ENCODE measurements around the gene KATNIP. TPM values are rescaled to one million over a fixed set of nuclear protein-coding genes. Genes with fewer than 3 reads are reported as not detected.

Gene KATNIP
- 32.6 TPM for total RNA-seq

DNA sequence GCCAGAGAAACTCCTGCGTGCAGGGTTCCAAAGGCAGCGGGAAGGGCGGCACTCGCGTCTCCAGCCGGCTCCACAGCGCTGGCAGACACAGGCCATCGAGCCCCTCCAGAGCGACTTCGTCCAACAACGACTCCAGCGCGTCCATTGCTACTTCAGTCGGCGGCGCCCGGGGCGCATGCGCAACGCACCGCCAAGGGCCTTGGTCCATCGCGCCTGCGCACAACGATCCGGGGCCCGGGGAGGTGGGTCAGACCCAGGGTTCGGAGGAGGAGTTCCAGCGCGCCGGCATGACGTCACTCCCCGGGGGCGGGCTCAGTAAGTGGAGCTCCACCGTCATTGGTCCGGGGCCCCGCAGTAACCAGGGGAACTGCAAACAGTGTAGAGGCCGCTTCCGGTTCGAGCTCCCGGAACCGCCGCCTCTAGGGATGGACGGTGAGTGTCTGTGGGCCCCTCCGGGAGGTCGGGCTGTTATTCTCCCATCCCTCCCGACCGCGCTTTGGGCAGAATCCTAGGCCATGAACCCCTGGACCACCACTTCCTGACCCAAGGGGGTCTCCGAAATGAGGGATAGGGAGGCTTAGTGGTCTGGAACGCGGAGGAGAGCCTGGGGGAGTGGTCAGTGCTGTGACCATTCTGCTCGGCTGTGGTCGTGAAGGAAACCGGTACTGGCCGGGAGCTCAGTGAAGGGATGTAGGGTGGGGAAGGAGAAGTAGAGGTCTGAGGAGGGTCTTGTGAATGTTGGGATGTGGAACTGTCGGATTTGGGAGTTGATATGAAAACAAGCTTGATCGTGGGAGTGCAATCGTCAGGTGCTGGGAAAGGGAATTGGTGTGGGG is at the start of gene KATNIP, which contains the start of gene GTF3C1:
Gene KATNIP, plus strand, starts transcription at position 399 of the 836 bp plus-strand sequence. Its CDS starts 27 bp downstream, at position 426.
Gene GTF3C1, minus strand, starts transcription at position 168 of the 836 bp plus-strand sequence. Its CDS starts 23 bp downstream, at position 145.
- DNase-seq, result peak; percentile 100

DNA sequence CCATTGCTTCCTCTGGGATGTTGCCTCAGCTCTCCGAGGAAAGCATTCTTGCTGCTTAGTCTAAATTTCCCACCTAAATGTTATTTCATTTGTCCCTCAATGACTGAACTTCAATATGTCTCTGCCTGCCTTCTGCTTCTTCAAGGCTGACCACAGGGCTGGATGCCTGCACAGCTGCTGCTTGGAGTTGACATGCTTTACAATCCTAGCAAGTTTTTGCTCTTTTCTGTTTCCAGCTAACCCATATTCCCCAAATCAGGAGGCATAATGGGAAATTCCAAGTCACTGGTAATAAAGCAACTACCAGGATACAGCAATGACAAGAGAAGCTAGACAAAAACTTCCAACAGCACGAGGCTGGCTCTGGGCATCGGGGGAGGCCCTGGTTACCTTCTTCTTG is 49.1 kb upstream of the KATNIP start:
- no peak for DNase-seq

DNA sequence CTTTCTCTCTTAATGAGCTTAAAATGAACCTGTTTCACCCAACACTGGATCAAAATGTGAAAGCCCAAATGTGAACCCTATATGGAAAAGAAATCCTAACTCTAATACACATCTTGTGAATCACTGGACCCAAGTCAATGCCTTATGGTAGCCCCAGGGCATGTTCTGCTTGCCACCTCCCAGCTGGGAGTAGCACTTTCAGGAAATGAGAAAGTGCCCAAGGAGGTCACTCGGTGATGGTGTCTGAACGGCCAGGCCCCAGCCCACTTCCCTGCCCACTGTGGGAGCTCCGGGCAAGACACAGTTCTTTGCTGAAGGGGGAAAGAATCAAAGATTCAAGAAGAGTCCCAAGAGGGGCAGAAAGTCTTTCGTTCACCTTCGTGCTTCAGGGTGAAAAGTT is 46.3 kb upstream of the KATNIP start:
- DNase-seq, result no peak

DNA sequence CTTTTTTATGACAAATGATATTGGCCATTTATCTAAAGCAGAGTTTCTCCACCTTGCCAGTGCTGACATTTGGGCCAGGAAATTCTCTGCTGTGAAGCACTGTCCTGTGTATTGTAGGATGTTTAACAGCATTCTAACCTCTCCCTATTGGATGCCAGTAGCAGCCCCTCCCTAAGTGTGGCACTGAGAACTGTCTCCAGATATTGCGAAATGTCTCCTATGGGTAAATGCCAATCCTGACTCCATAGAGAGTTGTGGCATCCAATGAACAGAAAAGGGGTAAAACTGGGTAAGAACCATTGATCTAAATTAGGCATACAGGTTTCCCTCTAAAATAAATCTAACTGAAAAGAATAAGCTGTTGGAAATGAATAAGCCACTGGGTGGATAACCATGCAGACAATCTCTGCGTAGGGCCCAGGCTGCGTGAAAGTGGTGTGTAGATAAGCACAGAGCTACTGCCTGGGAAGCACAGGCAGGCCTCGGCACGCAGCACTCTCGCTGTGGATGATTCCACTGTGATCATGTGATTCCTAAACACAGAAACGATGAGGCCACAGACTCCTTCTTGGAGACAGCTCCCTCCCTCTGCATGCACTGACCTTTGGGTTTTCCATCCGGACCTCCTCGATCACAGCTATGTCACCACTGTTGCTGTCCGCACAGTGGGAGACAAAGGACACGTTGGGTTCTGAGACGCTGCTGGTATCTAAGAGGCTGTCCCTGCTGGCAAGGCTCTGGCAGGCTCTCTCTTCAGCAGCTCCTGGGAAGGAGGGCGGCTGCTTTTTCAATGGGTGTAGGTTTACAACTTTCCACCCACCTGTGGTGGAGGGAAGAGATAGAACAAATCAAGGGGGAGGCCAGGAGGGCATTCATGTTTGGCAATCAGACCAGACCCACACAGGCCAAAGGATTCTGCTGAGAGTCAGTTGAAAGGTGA is 44.4 kb upstream of the KATNIP start:
- no peak for DNase-seq

DNA sequence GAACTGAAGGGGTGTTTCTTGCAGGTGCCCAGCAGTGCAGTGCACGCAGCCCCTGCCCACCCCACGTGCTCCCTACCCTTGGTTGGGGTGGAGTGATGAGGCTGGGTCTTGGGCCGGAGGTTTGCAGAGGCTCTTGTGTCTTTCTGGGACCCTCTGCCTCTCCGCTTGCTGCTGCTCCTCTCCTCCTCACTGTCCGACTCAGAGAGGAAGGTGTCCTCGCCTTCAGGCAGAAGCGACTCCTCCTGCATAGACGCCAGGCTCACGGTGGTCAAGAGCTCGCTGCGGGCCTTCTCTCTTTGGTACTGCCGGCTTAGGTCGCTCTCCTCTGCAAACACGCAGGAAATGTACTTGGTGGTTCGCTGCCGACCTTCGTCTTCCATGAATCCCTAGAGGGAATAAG is 43.2 kb upstream of the KATNIP start:
- DNase-seq, result no peak

DNA sequence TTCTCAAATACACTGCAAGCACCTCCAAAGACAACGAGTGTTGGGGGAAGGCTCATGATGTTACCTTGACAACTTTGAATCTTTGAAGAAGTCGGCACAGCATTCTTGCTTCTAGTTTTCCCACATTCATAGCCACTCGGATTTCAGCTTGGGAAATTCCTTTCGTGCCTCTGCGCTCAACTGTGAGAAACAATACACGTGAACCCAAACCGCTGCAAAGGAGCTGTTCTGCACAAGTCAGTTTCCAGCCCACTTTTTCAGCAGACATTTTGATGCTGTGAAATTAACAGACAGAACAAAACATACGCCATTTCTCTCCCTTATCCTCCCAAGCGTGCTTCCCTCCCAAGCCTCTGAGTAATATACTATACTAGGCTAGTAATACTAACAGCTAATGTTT is 41.5 kb upstream of the KATNIP start:
- DNase-seq, result no peak

DNA sequence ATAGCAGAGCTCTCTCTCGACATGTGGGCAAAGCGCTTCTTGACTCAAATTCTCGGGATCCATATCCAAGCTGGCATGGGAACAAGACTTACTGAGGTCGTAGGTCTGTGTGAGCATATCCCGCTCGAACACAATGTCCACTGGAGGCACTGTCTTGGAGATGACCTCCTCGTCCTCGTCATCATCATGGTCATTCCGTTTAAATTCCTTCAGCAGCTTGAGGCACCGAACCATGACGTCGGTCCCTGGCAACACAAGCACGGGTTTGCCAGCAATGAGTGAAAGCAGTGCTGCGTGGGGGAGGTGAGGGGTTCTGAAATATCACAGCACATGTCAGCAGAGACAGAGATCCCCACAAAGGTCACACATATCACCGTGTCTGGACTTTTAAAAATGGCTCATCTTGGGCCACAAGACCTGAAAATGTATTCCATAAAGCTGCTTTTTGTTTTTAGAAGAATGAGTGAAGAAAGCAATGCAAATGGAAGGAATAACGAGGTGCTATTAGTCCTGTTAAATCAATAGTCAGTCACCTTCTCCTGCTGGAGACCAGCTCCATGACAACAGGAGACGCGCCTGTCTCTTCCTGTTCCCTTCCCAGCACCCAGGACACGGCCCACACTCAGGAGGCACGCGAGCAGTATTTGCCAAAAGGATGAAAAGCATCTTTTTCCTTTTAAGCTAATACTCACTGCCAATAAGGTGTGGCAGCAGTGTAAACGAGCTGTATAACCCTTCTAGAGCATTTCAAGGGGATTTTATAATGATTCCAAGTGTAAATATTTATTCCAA is 38.1 kb upstream of the KATNIP start:
- no peak for DNase-seq

DNA sequence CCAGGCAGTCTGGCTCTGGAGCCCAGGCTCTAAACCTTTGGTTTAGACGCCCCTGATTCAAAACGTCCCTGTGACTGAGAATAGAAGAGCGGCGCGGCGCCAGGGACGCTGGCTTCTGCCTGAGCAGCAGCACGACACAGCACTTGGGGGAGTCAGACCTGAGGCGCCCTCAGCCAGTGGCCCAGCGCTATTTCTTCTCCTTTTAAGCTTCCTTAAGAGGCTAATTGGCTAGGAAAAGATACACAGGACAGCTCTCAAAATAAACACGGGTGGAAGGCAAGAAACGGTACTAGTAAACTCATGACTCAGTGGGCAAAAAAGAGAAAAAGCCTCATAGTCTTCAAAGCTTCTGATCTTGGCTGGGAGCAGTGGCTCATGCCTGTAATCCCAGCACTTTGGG is 35.1 kb upstream of the KATNIP start:
- DNase-seq, result no peak

DNA sequence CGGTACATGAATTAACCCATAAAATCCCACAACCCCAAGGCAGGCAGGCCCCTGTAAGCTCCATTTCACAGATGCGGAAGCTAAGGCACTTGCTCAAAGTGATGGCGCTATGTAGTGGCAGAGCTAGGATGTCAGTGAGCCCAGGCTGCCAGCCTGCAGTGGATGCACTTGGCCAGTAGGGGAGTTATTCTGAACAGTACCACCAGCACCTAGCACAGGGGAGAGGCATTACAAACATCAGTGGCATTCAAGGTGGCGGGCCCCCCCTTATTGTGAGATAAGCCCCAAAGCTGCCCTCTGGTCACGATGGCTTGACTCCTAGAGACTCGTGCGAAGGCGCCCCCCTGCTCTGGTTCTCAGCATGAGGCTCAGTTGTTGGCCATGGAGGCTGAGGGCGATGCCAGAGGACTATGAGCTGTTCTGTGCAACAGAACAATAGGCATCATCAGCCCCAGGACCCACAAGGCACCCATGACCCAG is 34.0 kb upstream of the KATNIP start:
- no peak for DNase-seq

DNA sequence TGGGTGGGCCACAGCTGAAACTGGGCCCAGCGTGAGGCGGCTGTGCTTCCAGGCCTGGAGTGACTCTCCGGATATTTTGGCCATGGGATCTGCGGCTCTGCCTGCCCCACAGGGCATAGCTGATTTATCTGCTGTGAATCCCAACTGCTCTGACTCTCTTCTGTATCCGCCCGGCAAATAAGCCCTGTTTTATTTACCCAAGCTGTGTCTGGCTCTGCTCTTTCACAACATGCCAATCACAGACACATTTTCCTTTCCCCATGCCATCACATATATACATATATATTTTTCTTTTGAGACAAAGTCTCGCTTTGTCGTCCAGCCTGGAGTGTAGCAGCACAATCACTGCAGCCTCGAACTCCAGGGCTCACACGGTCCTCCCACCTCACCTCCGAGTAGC is 33.6 kb upstream of the KATNIP start:
- DNase-seq, result no peak

DNA sequence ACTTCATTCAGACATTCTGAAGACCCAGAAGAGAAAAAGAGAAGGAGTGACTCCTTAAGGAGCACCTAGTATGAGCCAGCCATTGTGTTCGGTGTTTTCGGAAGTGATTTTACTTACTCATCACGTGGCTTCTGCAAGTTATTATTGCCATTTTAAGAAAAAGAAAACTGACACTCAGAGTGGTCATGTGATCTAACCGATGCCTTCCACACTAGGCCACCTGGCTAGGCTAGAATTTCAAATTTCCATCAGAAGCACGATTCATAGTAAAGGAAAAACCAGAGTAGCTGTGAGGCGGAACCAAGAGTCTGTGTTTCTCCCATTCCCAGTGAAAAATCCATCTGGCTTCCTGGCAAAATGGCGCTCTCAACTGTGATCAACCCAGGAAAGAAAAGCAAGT is 32.3 kb upstream of the KATNIP start:
- no peak for DNase-seq

DNA sequence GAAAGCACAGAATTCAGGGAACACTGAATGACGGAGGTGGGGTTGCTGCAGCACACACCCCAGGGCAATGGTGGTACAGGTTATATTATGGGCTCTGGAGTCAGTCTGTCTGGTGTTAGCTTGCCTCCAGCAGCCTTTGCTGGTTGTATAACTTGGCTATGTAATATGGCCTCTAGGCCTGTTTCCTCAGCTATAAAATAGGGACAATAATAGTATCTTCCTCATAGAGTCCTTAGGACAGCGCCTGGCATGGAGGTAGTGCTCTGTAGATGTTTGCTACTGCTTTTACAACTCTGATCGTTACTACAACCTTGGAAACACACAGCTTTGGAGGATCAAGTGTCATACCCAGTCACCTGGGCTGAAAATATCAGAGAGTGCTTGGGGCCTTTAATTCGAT is 31.7 kb upstream of the KATNIP start:
- DNase-seq, result no peak

DNA sequence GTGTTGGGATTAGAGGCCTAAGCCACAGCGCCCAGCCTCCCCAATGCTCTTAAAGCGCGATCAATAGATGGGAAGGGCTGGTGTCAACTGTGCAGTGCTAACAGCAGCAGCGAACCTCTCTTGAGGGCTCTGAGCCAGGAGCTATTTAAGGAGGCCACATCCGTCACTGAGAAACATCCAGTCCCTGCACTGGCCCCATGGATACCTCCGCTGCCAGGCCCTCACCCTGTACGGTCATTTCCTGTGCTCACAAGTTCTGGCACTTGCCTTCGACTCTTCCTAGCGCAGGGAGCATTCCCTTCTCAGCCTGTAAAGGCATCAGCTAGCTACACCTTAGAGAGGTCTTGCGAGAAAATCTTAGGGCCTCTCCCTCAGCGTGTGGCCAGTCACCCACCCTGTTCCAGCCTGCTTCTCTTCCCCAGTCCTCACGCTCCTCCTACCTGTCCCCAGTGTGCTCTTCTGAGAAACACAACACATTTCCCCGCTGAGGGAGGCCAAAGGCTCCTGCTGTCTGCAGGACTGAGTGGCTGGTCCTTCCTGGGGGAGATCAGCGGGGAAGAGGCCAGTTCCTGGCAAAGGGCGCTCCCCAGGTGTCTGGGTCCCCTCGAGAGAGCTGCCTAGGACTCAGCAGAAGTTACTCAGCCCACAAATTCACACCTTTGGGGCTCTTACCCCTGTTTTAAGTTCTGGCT is 28.8 kb upstream of the KATNIP start:
- peak; percentile 83 for DNase-seq

DNA sequence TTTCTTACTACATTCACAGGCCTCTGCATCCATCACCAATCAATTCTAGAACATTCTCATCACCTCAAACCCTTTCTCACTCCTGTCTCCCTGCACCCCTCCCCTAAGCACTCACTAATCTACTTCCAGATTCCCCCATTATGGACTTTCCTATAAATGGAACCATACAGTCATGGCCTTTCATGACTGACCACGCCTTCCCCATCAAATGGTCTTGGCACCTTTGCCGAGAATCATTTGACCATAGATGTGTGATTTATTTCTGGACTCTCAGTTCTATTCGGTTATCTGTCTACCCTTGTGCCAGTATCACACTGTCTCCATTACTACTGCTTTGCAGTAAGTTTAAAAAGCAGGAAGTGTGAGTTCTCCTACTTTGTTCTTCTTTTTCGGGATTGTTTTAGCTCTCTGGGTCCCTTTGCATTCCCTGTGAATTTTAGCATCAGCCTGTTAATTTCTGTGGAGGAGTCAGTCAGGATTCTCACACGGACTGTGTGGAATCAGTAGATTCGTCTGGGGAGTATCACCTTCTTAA is 27.7 kb upstream of the KATNIP start:
- no peak for DNase-seq

DNA sequence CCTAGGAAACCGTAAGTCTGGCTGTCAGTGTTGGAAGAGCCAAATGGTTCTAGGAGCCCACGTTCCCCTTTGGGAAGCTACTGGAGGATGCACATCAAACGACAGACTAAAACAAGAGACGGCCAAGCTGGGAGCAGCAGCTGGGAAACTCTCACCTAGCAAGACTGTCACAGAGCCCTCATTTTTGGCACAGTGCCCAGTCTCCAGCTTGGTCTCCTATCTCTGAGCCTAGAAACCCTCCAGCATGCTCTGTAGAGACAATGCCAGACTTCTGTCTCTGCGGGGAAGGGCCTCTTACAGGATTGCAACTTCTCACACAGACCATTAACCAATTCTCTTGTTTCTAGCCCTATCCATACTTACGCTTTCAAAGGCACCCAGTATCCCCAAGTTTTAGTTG is 23.8 kb upstream of the KATNIP start:
- DNase-seq, result peak; percentile 65

DNA sequence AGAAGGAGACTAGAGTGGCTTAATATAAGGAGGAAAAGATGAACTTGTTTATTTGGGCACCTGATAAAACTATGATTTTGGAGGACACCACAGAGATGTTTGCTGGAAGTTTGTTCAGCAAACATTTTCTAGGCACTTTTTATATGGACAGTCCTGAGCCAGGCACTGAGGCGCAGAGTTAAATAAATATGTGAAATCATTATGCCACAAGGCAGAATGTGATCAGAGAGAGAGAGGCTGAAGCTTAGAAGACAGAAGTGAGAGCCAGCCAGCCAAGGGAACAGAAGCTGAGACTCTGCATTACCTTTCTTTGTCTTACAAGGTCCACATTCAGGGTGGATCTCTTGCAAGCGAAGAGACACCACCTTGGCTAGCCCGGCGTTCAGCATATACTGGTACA is 21.6 kb upstream of the KATNIP start:
- no peak for DNase-seq

DNA sequence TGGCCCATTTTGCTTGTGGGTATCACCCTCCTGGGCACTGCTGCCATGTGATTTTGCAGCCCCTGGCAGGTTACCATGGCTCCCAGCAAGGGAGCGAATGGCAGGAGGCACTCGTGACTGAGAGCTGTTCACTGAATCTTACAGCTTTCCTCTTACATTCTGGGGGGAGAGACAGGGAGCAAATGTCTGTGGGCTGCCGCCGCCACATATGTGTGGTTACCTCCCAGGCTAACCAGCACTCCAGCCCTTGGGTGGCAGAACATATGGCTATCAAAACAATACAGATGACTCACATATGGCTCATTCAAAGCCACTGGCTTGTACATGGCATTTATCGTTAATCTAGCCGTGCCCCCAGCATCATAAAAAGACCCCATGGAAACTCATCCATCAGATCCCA is 20.0 kb upstream of the KATNIP start:
- no peak for DNase-seq

DNA sequence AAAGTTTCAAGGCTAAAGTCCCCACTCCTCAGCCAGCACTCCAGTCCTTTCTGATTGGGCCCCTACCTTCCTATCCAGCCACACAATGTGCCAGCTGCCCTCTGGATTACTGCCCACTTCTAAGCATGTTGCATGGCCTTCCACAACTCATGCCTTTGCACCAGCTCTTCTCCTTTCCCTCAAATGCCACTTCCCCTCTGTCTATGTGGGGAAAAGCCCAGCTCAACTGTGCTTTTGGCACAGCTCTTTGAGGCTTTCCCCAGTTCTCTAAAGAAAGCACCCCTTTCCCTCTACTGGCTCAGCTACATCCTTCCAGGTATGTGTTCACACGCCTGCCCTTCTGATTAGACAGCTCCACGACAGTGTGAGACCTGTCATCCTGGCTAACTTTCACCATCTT is 18.8 kb upstream of the KATNIP start:
- peak; percentile 49 for DNase-seq

DNA sequence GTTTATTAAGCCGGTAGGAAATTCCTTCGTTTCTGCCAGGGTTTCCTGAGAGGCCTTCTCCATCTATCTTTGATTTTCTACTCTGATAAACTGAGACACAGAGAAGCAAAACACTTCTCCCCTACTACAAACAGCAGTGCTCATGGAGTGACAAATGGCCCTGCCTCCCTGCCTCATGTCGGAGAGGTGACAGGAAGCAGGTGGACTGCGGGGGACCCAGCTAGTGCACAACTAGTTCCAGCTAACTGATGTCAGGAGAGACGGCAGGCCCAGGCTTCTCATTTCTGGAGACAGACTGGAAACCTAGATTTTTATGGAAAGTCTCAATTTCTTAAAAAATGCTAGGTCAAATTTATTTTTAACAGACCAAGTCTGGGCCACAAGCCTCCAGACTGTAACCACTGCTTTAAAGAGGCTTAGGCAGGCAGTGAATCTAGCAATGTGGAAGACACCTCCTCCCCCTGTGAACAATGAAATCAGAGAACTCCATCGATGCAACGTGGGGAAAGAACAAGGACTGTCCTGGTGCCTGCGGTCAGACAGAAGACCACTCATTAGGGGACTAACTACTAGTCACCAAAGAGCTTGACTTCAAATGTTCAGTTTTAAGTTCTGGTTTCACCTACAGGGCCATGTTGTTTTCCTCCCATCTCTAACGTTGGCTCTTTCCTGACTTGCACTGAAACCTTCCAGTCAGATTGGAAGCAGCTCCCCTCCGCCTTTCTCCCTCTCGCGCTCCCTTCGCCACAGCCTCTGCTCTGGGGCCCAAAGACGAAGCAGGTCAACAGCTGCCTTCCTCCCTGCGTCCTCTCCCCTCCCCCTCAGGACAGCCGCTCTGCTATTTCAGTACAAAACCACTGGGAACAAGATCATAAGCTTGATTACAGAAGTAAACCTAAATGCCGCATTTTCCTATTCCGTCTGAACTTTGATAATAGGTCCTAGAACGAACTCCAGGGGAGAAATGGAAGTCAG is 17.8 kb upstream of the KATNIP start:
- DNase-seq, result peak; percentile 66

DNA sequence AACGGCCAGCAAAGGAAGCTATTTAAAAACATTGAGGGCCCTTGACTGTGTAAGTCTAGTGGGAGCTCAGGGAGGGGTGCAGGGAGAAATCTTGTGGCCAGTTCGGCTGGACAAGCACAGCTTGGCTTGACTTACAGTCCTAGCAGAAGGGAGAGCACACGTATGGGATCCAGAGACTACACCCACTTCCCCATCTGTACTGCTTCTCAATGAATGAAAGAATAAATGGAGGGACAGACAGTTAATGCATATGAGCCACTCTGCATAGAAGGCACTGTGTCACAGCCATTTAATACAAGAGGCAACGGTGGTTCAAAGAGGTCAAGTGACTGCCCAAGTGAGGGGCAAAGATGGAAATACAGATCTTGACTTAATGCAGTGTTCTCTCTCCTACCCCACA is 15.7 kb upstream of the KATNIP start:
- DNase-seq, result no peak

All from tongue (tissue), 2 donors.